Spleen (tissue), 7 donors: ENCODE measurements around the gene SLC22A3.

Experiments used
- POLR2A ChIP-seq, 3 donors: fragments of 450-650 bp; IDR thresholded peaks; one replicate each; pipeline ENCODE4 v1.5.1; 2017; ENCODE audit warnings: antibody characterized with exemption in 3 of 3, mild to moderate bottlenecking in 1 of 3
- TF ChIP-seq, protein P1 (sequence below), 11 experiments: fragments of 200-600 bp in 7 of 11; fragments of 450-650 bp in 4 of 11; sonication (generic) in 4 of 11; IDR thresholded peaks in 8 of 11; conservative IDR thresholded peaks in 3 of 11; 1 replicate in 7 of 11; 2 replicates in 4 of 11; pipeline versions ENCODE4 v1.4.0 to v1.8.0; 2016 to 2021; ENCODE audit warnings: antibody characterized with exemption in 11 of 11, inconsistent platforms in 4 of 11, mild to moderate bottlenecking in 1 of 11
- donor health status: DM: no; HTN: no; CAD: no; lungs with moderate emphysema.
- donor health status: DM: no; HTN: no; CAD: no.
- donor health status: DM: no; HTN: no; CAD: no.

DNA sequence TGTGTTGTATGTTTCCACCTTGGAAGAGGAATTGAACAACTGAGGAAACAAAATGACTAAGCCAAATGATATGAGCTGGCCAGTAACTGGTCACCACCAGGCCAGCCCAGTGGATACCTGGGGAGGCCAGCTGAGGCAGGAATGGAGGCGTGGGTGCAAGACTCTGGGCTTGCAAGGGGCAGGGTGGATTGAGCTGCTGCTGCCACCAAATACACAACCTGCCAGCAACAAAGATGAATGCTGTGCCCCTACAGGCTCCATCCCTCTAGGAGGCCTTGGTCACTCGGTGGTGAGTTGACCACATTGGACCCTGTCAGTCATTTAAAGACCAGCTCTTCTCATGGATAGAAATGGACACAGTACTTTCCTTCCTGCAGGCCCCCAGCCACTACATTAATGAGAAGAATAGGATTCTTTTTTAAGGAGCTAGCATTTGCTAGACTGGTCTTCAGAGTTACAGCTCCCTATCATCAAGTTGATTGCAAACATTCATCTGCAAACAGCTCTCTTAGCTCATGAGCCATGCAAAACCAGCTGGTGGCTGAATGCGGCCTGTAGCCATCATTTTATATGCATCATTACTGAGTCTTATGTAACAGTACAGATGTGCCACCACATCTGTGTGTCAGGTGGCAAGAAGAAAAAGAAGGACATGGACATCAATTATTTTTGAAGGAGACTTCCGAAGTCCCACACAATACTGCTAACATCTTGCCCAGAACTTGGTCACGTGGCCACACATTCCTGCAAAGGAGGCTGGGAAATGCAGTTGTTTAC lies 26.3 kb upstream of the SLC22A3 start:
- TF ChIP-seq, protein P1, sequence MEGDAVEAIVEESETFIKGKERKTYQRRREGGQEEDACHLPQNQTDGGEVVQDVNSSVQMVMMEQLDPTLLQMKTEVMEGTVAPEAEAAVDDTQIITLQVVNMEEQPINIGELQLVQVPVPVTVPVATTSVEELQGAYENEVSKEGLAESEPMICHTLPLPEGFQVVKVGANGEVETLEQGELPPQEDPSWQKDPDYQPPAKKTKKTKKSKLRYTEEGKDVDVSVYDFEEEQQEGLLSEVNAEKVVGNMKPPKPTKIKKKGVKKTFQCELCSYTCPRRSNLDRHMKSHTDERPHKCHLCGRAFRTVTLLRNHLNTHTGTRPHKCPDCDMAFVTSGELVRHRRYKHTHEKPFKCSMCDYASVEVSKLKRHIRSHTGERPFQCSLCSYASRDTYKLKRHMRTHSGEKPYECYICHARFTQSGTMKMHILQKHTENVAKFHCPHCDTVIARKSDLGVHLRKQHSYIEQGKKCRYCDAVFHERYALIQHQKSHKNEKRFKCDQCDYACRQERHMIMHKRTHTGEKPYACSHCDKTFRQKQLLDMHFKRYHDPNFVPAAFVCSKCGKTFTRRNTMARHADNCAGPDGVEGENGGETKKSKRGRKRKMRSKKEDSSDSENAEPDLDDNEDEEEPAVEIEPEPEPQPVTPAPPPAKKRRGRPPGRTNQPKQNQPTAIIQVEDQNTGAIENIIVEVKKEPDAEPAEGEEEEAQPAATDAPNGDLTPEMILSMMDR (IDR thresholded peaks at IDR 0.05 in 8 of 11, conservative IDR thresholded peaks at IDR 0.05 in 3 of 11): no peak
- no peak for TF ChIP-seq POLR2A (IDR thresholded peaks at IDR 0.05)
